ENCODE measurements around the gene KRTAP20-2. TPM values are rescaled to one million over a fixed set of nuclear protein-coding genes. Genes with fewer than 3 reads are reported as not detected.

KRTAP20-2 gene
- total and polyA plus RNA-seq, 2 donors (not counting 1 experiment from before 2014, with no cell fraction given), result not detected

DNA sequence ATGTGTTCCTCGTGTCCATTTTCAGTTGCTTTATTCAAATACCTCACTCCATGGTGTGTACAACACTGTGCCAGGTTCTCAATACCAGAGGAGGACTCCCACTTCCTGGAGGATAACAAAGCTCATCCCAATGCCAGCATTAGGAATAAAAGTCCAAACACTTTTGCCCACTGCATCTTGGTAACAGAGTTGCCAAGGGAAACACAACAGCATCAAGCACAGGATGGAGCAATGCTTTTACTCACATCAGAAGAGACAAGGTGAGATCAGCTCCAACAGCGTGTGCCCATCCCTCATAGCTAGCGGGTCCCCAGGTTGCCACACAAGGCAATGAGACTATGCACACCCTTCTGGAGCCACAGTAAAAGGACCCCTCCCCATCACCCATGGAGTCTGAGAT, 11.6 kb upstream of the KRTAP20-2 start:
- Mint-ChIP-seq H3K27ac (no peak overlapping the region), H3K27me3 (no peaks in the 10 kb centered on the region), H3K4me3 (no peak overlapping the region), H3K4me1 (no peaks in the 10 kb centered on the region), H3K9me3 (ENCODE audit: insufficient read depth) (no peaks in the 10 kb centered on the region)
- WGBS (ENCODE audit: insufficient coverage), result 91% methylated on average over 3 of the region's 3 CpGs
- Histone ChIP-seq H3K27ac (ENCODE audit: low read length in 2 of 2) (no peak overlapping the region), H3K4me1 (ENCODE audit: control insufficient read depth in 2 of 2, insufficient read depth in 2 of 2, low read length in 2 of 2) (no peaks in the 10 kb centered on the region), H3K4me2 (replicated peaks; ENCODE audit: low read depth, low read length, poor library complexity, severe bottlenecking) (no peak overlapping the region), H3K27me3 (replicated peaks in 1 of 4; ENCODE audit: control extremely low read depth in 1 of 4, control insufficient read depth in 3 of 4, insufficient read depth in 4 of 4, low read length in 3 of 4) (no peaks in the 10 kb centered on the region), H3K9ac (ENCODE audit: low read length) (no peak overlapping the region), H4K20me1 (ENCODE audit: control insufficient read depth, insufficient read depth, low read length, poor library complexity, severe bottlenecking) (no peaks in the 10 kb centered on the region), H3K36me3 (replicated peaks in 1 of 2; ENCODE audit: control extremely low read depth in 1 of 2, control insufficient read depth in 1 of 2, extremely low read depth in 1 of 2, insufficient read depth in 2 of 2, low read length in 1 of 2) (no peaks in the 10 kb centered on the region), H3K9me3 (ENCODE audit: control extremely low read depth in 1 of 3, control insufficient read depth in 2 of 3, insufficient read depth in 1 of 3, low read length in 2 of 3) (peaks cover 0 to 16% (median 2%) of the 10 kb centered on the region in 3 donors), H2AFZ (ENCODE audit: insufficient read depth, low read depth, low read length, poor library complexity, severe bottlenecking) (no peak overlapping the region), H3K4me3 (ENCODE audit: control extremely low read depth in 1 of 5, extremely low read depth in 1 of 5, insufficient read depth in 1 of 5, low read depth in 2 of 5, low read length in 4 of 5) (no peak overlapping the region), H3K79me2 (ENCODE audit: control insufficient read depth, insufficient read depth, low read length) (no peaks in the 10 kb centered on the region)
- TF ChIP-seq, protein P1, sequence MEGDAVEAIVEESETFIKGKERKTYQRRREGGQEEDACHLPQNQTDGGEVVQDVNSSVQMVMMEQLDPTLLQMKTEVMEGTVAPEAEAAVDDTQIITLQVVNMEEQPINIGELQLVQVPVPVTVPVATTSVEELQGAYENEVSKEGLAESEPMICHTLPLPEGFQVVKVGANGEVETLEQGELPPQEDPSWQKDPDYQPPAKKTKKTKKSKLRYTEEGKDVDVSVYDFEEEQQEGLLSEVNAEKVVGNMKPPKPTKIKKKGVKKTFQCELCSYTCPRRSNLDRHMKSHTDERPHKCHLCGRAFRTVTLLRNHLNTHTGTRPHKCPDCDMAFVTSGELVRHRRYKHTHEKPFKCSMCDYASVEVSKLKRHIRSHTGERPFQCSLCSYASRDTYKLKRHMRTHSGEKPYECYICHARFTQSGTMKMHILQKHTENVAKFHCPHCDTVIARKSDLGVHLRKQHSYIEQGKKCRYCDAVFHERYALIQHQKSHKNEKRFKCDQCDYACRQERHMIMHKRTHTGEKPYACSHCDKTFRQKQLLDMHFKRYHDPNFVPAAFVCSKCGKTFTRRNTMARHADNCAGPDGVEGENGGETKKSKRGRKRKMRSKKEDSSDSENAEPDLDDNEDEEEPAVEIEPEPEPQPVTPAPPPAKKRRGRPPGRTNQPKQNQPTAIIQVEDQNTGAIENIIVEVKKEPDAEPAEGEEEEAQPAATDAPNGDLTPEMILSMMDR (IDR thresholded peaks at IDR 0.05), result no peak
- TF ChIP-seq EZH2 (IDR thresholded peaks at IDR 0.05; ENCODE audit: borderline replicate concordance, insufficient read depth, low read depth, low read length, poor library complexity, severe bottlenecking), result no peak
- CTCF ChIA-PET, result no interaction called here
- DNase-seq, result no peak
- ATAC-seq (ENCODE audit: low read depth), result no peak
- intact Hi-C loops (cut with micrococcal nuclease), result no loop called here
- POLR2A ChIA-PET, result no interaction called here

DNA sequence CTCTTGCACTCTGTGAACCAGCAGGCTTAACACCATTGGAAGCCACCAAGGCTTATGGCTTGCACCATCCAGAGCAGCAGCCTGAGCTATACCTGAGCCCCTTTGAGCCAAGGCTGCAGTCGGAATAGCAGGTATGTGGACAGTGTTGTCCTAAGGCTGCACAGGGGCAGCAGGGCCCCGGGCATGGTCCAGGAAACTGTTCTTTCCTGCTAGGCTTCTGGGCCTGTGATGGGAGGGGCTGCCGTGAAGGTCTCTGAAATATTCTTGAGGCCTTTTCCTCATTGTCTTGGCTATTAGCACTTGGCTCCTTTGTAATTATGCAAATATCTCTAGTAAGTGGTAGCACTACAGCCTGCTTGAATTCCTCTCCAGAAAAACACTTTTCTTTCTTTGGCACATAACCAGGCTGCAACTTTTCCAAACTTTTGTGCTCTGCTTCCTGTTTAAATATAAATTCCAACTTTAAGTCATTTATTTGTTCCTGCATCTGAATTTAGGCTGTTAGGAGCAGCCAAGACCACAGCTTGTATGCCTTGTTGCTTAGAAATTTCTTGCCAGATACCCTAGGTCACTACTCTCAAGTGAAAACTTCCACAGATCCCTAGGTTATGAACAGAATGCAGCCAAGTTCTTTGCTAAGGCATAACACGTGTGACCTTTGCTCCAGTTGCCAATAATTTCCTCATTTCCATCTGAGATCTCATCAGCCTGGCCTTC, 9.4 kb upstream of the KRTAP20-2 start:
- intact Hi-C loops (cut with micrococcal nuclease), result no loop called here
- no peak for ATAC-seq (ENCODE audit: low read depth)
- ChIA-PET POLR2A (no interaction called here), CTCF (no interaction called here)
- H2AFZ ChIP-seq (ENCODE audit: insufficient read depth, low read depth, low read length, poor library complexity, severe bottlenecking), result no peak overlapping the region
- no peak overlapping the region for H3K27ac Mint-ChIP-seq
- 76% methylated on average over 3 of the region's 4 CpGs for WGBS (ENCODE audit: insufficient coverage)
- peaks cover 0 to 14% (median 2%) of the 10 kb centered on the region in 3 donors for H3K9me3 ChIP-seq (ENCODE audit: control extremely low read depth in 1 of 3, control insufficient read depth in 2 of 3, insufficient read depth in 1 of 3, low read length in 2 of 3)
- no peak overlapping the region for H3K4me3 ChIP-seq (ENCODE audit: control extremely low read depth in 1 of 5, extremely low read depth in 1 of 5, insufficient read depth in 1 of 5, low read depth in 2 of 5, low read length in 4 of 5)
- no peak for DNase-seq
- no peak overlapping the region for H3K4me3 Mint-ChIP-seq
- no peaks in the 10 kb centered on the region for H3K79me2 ChIP-seq (ENCODE audit: control insufficient read depth, insufficient read depth, low read length)
- no peaks in the 10 kb centered on the region for H3K27me3 Mint-ChIP-seq
- no peaks in the 10 kb centered on the region for H3K27me3 ChIP-seq (replicated peaks in 1 of 4; ENCODE audit: control extremely low read depth in 1 of 4, control insufficient read depth in 3 of 4, insufficient read depth in 4 of 4, low read length in 3 of 4)
- no peak overlapping the region for H3K9ac ChIP-seq (ENCODE audit: low read length)
- no peak overlapping the region for H3K4me2 ChIP-seq (replicated peaks; ENCODE audit: low read depth, low read length, poor library complexity, severe bottlenecking)
- H4K20me1 ChIP-seq (ENCODE audit: control insufficient read depth, insufficient read depth, low read length, poor library complexity, severe bottlenecking), result no peaks in the 10 kb centered on the region
- H3K36me3 ChIP-seq (replicated peaks in 1 of 2; ENCODE audit: control extremely low read depth in 1 of 2, control insufficient read depth in 1 of 2, extremely low read depth in 1 of 2, insufficient read depth in 2 of 2, low read length in 1 of 2), result no peaks in the 10 kb centered on the region
- no peak for TF ChIP-seq EZH2 (IDR thresholded peaks at IDR 0.05; ENCODE audit: borderline replicate concordance, insufficient read depth, low read depth, low read length, poor library complexity, severe bottlenecking)
- TF ChIP-seq, protein P1 (IDR thresholded peaks at IDR 0.05), result no peak
- no peaks in the 10 kb centered on the region for H3K4me1 ChIP-seq (ENCODE audit: control insufficient read depth in 2 of 2, insufficient read depth in 2 of 2, low read length in 2 of 2)
- no peak overlapping the region for H3K27ac ChIP-seq (ENCODE audit: low read length in 2 of 2)
- H3K4me1 Mint-ChIP-seq, result no peaks in the 10 kb centered on the region
- peaks cover 2% of the 10 kb centered on the region for H3K9me3 Mint-ChIP-seq (ENCODE audit: insufficient read depth)
